HG02970 (cell line): ENCODE measurements around the gene SHB.

ENCODE experiments used
- ATAC-seq: cut with Tn5 transposase; IDR thresholded peaks from one replicate; pipeline ENCODE4 v1.9.1; 2021; ENCODE audit warnings: mild to moderate bottlenecking, moderate library complexity, moderate number of reproducible peaks; ENCODE audit not compliant: unreplicated experiment, low FRiP score

SHB gene

DNA sequence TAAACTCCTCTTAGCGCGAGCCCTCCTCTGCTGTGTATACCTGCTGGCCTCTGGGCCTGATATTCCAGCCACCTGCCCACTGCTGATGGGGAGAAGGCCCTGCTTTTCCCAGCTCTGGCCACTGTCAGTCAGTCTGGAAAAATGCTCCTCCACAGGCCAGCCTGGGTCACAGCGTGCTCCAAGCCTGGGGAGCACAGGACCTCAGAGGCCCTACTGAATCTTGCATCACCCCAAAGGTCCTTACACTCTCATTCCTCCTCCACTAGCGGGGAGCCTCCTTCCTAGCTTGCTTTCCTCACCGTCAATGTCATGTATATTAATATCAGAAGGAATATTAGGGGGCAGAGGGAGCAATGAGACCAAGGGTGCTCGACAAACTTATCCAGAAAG lies 73.7 kb downstream of the SHB start:
- no peak for ATAC-seq

DNA sequence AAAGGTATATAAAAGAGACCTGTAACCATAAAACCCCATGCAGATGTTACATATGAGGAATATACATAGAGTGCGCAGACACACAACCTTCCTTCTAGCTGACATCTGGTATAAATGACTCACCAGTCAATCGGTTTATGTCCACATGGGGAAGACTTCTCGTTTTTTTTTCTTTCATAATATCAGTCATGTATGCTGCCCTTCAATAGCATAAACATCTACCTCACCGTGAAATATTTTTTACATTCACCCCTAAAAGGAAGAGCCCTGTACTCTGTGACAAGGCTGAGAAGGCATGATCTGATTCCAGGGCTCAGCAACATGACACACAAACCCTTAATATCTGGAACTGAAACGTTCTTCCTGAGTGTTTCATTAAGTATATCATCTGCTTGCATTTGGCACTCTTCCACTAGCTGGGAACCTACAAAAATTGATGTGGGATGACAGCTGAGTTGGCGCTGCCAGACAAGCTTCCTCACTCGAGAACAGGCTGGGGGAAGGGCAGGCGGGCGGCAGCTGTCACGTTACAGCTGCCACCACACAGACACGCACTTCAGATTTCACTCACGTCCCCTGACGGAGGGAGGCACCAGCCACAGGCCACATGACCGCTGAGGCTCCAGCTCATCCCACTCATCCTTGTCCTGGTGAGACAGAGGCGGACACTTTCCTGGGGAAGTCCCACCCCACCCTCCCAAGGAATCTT lies 74.2 kb downstream of the SHB start:
- ATAC-seq = peak; percentile 56

DNA sequence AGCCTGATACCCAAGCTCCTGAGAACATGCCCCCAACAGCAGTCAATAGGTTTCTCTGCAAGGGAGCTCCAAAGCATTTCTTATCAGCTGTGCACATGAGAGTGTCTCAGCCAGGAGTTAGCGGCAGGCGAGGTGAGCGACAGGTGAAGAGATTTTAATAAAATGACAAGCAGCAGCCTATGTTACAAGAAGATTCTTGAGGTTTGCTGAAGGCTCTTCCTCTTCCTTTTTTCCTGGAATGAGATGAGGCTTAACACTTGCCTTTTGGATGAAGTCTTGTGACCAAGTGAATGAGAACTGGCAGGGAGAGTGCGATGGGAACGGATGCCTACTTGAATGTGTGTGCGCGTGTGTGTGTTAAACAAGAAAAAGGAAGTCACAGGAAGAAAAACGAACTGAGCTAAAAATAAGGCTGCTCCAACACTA lies 76.1 kb downstream of the SHB start:
- no peak for ATAC-seq

DNA sequence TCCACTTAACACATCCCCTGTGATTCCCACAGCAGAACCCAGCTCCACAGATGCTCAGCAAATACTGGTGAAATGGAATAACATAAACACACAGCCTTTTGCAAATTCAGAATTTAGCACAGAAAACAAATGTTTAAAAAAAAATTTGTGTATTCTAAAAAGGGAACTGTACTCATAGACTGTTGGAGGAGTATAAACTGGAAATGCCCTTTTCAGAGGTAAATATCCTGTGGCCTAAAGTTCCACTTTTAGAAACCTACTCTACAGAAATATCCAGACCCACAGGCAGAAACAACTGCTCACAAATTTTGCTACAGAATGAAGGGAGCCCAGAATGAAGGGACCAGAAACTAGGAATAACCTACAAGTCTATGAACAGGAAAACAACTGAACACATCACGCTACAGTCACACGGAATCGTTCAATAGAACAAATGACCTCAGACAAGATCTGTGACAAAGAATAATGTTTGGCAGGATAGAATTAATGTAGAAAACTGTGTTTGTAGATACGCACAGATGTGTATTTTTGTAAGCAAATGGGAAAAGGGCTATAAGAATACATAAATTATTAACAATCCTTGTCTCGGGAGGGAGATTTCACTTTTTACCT lies 78.5 kb downstream of the SHB start:
- ATAC-seq = no peak

GRCh38 chr9:37989701-37990100 lies 79.3 kb downstream of the SHB start:
- no peak for ATAC-seq

DNA sequence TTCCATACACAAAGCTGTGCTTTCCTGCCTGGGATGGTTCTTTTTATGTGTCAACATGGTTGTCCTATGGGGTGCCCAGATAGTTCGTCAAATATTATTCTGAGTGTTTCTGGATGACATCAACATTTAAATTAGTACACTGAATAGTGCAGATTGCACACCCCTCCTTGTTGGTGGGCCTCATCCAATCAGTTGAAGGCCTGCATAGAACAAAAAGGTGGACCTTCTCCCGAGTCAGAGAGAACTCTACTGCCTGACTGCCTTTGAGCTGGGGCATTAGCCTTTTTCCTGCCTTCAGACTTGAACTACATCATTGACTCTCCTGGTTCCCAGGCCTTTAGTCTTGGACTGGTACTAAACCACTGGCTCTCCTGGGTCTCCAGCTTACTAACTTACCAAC lies 80.4 kb downstream of the SHB start:
- ATAC-seq = no peak

- ATAC-seq = no peak
Observed at GRCh38 chr9:37988041-37988440, 81.0 kb downstream of the SHB start.

DNA sequence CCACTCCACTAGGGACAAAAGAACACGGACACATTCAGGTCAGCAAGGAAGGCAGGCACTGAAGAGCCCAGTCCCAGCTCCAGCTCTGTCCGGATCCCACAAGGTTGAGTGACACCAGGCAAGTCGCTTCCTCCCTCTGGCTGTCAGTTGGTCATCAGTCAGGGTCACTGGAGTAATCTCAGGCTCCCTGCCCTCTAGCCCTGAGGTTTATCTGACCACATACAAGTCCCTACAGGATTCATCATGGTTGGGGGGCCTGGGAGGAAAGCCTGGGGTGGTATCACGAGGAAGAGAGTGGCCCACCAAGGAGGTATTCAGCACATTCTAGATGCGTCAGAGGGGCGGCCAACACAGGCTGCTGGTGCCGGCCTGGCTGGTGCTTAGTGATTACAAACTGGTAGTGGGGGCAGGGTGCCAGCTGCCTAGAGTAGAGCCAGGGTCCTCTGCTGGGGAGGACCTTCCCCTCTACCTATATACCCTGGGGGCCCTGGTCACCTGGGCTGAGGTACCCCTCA lies 81.5 kb downstream of the SHB start:
- no peak for ATAC-seq

DNA sequence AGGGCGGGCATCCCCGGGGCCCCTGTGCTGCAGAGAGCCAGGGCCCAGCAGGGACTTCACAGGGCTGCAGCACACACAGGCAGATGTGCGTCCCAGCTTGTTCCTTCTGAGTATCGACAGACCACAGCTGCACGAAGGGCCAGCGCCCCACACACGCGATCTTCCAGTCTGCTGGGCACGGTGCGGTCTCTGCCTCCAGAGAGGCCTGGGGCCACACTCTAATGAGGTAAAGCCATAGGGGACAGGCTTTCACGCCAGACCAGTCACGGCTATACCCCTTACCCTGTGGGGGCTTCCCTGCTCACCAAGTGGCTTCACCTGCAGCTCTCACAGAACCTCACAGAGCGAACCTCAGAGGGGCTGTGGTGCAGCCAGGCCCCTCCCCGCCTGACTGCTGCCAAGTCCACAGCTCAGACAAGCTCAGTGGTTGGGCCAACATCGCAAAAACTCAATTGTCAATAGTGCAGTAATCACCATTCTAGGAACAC lies 82.2 kb downstream of the SHB start:
- ATAC-seq = no peak

DNA sequence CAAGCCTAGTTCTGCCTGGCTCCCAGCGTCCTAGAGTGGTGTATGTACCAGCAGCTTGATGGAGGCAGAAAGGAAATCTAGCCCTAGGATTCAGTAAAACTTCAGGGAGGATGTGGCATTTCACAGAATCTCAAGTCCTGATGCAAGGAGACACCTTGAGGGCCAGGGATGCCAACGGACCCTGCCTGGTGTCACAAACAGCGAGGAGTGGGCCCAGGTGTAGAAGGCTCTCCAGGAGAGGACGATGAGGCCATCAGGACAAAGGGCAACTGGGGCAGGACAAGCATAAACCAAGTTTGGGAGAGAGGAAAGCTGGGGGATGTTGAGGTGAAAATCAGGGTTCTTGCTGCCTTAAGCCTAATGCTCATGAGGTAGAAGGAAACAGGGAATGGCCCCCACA lies 83.0 kb downstream of the SHB start:
- no peak for ATAC-seq

DNA sequence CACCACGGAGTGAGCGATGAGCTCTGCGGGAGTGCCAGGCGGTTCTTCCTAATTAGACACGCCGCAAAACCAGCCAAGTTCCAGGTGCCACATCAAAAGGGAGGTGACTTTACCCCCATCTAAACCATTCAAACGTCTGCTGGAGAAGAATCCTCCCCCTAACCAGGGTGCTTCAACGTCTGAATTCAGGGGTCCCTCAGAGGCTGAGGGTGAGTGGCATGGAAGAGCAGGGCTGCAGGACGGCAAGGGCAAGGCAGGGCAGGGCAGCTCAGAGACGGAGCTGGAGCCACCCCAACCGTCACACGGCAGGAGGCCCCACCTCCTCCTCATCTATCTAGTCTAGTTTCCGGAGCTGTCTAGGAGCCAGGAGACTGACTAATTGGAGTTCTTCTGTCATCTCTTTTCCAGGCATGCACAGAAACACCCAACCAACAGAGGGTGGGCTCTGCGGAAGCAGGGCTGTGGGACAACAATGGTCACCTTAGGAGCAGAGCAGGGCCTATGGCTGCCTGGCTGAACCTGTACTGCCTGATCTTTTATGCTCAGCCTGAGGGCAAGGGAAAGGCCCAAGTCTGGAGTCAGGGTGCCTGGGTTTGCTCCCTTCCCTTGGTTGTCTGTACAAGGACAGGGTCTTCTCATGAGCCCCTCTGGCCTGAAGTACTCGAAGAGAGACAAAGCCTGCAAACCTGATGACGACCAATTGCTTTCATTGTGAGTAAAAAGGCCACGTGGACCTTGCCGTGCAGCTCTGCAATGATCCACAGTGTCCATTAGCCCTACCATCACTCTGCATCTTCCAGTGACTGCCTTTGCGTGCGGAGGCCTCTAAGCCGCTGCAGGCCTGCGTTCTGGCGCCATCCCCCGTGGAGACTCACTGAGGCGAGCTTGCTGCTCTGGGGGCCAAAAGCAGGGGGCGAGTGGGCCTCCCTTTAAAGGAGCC lies 84.1 kb downstream of the SHB start:
- ATAC-seq = no peak

DNA sequence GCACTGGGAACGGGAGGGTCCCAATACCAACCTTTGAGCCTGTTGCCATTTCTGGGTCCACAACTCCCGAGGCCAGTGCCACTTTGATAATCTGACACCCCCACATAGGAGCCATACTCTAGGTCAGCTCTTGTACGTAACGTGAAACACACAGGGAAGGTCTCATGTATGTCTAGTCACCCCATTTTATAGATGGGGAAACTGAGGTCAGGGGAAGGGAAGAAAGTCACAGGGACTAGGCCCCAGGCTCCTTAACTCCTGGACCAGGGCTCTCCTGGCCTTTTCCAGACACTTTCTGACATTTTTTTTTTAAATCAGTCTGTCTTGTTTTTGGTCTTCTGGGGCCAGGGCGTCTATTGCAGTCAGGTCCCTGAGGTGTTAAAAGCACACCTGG lies 84.8 kb downstream of the SHB start:
- ATAC-seq = no peak

GRCh38 chr9:37983381-37984067 lies 85.5 kb downstream of the SHB start:
- ATAC-seq = no peak

GRCh38 chr9:37979844-37980243 lies 89.2 kb downstream of the SHB start:
- no peak for ATAC-seq

DNA sequence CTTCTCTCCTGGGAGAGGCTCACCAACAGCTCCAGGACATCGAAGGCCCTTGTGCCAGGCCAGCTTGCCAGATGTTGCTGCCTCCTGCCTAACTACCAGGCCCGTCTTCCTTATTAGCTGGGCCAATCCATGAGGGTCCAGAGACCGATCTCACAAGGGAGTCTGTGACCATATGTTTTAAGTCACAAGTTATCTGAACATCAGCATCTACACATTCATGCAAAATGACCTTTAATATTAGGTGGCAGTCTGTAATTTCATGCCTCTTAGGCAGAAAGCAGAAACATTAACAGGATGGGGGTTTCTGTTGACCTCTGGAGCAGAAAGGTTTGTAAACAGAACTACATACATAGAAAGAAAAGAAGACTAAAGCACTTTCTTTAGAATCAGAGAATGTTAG lies 90.0 kb downstream of the SHB start:
- no peak for ATAC-seq

DNA sequence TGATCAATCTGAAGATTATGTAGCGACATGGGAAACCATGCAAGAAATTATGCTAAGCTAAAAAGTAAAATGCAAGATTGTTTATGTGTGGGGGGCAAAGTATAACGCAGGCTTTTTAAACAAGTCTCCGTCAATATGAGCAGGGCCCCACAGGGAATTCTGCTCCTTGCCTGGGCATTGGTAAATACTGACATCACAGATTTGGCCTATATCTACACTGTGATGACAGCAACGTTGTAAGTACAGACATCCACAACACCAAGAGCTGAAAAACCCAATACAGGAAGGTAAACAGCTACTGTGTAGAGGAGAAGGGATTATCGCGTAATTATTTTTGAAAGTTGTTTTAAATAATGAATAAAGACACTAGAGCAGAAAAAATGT lies 90.6 kb downstream of the SHB start:
- no peak for ATAC-seq

GRCh38 chr9:37977851-37978480 lies 91.1 kb downstream of the SHB start:
- ATAC-seq = no peak

- no peak for ATAC-seq
Observed at GRCh38 chr9:37976714-37977477, 92.1 kb downstream of the SHB start.

GRCh38 chr9:37975639-37976038 lies 93.4 kb downstream of the SHB start:
- ATAC-seq = no peak
